ENCODE results near the gene CHST11.

- TF ChIP-seq POLR2A (IDR thresholded peaks at IDR 0.05) (no peak), CTCF (IDR thresholded peaks at IDR 0.05) (no peak)
Measured at GRCh38 chr12:104604070-104604994, 147.6 kb downstream of the CHST11 start.

All from breast epithelium (tissue), 3 donors.